GM19328 (cell line): ENCODE measurements around the gene ZNF343.

Experiments
- ATAC-seq: cut with Tn5 transposase; IDR thresholded peaks from one replicate; pipeline ENCODE4 v1.9.1; 2021; ENCODE audit warnings: mild to moderate bottlenecking, moderate library complexity; ENCODE audit not compliant: unreplicated experiment

The ZNF343 gene

GRCh38 chr20:2475850-2476741 lies 32.6 kb downstream of the ZNF343 start:
- ATAC-seq = no peak

- ATAC-seq = no peak
These were observed 35.2 kb downstream of the ZNF343 start for GRCh38 chr20:2473516-2473915.

DNA sequence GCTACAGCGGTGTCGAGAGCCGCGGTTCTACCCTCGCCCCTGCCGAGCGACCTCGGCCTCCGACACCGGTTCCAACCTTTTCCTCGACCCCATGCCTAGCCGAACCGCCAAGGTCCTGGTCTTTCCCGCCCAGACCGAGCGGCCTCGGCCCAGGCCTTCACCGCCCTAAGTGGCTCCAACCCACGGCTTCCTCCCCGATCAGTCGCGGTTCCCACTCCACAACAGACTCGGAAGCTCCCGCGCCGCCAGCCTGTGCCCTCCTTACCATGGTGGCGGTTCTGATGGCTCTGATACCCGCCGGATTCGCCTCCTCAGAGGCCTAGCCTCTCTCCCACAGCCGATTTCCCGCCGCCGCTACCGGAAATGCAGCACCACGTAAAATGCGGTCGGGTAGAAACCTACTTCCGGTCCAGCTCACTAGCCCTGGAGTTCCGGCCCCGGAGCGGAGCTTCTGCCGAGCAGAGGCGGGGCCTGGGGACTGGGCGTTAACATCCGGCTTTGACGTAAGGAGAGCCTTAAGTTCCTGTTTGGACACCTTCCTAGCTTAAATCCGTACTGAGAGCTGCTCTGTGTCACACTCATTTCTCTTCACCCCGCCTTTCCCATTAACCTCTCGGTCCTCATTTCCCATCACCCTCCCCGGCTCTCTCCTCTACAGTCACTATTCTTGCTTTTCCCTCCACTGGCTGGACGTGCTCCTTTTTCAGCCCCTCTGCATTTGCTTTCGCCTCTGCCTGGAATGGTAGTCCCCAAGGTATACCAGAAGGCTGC lies 38.1 kb downstream of the ZNF343 start, which contains the start of gene SNRPB:
Gene SNRPB, minus strand, starts transcription at position 367 of the 771 bp plus-strand sequence. Its CDS starts 99 bp downstream, at position 268.
- ATAC-seq = peak; percentile 97

- ATAC-seq = peak; percentile 23
These were observed 38.7 kb downstream of the ZNF343 start for GRCh38 chr20:2469991-2470422.

DNA sequence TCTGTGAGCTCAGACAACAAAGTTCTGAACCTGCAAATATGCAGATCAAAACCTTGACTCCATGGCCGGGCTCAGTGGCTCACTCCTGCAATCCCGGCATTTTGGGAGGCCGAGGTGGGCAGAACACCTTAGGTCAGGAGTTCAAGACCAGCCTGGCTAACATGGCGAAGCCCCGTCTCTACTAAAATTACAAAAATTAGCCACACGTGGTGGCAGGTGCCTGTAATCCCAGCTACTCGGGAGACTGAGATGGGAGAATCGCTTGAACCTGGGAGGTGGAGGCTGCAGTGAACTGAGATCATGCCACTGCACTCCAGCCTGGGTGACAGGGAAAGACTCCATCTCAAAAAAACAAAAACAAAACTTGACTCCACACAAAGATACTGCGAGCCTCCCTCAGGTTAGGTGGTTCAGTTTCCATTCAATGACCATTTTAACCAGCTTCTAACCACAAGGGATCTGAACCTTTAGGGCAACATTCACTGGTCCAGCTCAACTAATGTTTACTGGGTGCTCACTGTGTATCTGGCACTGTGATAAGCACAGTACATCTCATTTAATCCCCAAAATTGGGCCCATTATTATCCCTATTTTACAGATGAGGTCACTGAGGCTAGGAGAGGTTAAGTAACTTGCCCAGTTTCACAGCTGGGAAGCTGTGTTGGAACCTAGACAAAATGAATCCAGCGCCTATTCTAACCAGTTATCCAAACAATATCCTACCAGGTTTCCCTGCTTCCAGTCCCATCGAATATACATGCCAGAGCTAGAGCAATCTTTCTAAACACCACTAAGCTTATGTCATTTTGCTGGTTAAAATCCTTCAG lies 39.9 kb downstream of the ZNF343 start:
- no peak for ATAC-seq

- no peak for ATAC-seq
These were observed 41.3 kb downstream of the ZNF343 start for GRCh38 chr20:2467412-2467811.

DNA sequence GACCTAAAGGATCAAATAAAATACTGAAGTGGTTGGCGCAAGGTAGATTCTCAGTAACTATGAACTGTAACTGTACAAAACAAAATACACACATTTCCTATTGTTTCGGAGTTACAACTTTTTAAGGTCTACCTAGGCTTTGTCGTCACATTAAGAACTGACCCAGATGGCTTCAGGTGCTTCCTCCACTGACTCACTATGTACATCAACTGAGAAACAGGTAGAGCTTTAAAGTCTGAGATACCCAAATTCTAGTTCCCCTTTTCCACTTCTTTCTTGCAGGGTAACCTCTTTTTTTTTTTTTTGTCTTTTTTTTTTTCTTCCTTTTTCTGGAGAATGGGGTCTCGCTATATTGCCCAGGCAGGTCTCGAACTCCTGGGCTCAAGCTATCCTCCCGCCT lies 43.6 kb downstream of the ZNF343 start:
- ATAC-seq = no peak

GRCh38 chr20:2463616-2464365 lies 44.9 kb downstream of the ZNF343 start:
- ATAC-seq = no peak

- no peak for ATAC-seq
These were observed 46.2 kb downstream of the ZNF343 start for GRCh38 chr20:2462484-2462883.

DNA sequence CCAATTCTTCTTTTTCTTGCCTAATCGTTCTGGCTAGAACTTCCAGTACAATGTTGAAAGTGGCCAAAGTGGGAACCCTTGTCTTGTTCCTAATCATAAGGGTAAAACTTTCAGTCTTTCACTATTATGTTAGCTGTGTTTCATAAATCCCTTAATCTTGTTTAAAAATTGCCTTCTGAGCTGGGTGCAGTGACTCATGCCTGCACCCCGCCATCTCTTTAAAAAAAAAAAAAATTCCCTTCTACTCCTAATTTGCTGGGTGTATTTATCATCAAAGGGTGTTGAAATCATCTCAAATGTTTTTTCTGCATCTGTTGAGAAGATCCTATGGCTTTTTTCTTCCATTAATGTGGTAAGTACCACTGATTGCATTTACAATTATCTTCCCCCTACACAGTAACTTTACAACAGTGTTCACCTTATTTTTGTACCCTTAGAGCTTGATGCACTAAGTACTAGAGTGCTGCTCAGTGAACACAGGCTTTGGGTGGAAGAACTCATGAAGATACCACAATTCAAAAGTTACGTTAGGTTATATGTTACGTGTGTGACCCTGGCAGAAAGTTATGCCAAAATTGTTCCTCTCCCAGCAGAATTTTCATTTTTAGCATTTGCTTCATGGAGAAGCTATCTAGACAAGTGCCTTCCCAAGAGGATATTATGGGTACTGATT lies 47.8 kb downstream of the ZNF343 start:
- no peak for ATAC-seq

DNA sequence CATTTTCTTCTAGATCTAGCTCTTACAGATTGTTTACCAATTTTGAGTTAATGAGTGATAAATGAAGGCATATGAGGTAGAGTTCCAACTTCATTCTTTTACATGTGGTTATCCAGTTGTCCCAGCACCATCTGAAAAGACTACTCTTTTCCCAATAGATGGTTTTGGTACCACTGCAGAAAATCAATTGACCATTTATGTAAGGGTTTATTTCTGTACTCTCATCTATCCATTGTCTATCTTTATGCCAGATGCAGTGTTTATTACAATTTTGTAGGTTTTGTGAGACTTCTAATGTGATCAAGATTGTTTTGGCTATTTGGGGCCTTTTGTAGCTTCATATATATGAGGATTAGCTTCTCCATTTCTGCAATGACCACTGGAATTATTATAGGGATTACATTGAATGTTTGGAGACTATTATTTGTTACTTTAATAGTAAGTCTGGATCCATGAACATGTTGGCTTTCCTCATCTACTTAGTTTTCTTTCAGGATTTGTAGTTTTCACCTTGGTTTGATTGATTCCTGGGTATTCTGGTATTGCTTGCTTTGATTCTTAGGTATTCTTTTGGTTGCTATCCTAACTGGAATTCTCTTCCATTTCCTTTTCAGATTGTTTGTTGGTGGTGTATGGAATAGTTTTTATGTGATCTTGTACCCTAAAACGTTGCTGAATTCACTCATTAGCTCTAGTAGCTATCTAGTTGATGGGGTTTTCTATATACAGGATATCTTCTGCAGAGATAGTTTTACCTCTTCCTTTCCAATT lies 48.5 kb downstream of the ZNF343 start:
- ATAC-seq = no peak

DNA sequence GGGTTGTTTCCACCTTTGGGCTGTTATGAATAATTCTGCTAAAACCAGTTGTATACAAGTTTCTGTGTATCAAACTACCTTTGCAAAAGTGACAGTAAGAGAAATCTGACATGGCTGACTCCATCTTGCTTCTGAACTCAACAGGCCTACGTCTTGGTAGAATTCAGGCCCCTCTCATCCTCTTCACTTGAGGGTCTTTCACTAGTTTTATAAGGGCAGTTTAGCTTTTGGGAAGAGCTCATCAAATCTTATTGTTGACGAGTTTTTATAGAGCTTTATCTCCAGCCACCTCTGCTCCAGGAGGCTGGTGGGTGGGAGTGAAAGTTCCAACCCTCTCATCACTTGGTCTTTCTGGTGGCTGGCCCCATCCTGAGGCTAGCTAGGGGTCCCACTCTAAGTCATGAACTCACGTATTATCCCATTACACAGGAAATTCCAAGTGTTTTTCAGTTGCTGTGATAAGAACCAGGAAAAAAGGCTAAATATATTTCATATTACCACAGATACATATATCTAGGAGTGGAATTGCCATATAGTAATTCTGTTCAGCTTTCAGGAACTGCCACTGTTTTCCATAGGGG lies 49.7 kb downstream of the ZNF343 start:
- ATAC-seq = no peak

GRCh38 chr20:2455771-2456497 lies 52.8 kb downstream of the ZNF343 start:
- no peak for ATAC-seq

GRCh38 chr20:2453792-2454191 lies 54.9 kb downstream of the ZNF343 start:
- ATAC-seq = no peak

- ATAC-seq = no peak
These were observed 56.6 kb downstream of the ZNF343 start for GRCh38 chr20:2451939-2452732.

GRCh38 chr20:2451422-2451821 lies 57.3 kb downstream of the ZNF343 start:
- ATAC-seq = no peak

DNA sequence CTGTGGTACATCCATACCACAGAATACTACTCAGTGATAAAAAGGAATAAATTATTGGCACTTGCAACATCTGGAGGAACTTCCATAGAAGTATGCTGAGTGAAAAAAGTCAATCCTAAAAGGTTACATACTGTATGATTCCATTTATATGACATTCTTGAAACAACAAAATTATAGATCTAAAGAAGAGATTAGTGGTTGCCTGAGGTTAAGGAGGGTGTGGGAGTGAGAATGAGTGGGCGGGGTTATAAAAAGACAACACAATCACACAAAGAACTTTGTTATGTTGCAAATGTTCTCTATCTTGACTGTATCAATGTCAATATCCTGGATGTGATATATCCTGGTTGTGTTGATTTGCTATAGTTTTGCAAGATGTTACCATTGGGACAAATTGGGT lies 59.3 kb downstream of the ZNF343 start:
- no peak for ATAC-seq
